Activated CD4-positive, CD25-positive, alpha-beta regulatory T cell treated with anti-CD3 and anti-CD28 coated beads, Interleukin-2, amount 50 U/mL, for 16 hours (primary cell): ENCODE results near the gene RWDD4.

Experiments
- DNase-seq: peaks from one replicate; pipeline ENCODE4 v3.0.0-alpha.2; 2020; ENCODE audit warnings: low read depth, low spot score

The RWDD4 gene

DNA sequence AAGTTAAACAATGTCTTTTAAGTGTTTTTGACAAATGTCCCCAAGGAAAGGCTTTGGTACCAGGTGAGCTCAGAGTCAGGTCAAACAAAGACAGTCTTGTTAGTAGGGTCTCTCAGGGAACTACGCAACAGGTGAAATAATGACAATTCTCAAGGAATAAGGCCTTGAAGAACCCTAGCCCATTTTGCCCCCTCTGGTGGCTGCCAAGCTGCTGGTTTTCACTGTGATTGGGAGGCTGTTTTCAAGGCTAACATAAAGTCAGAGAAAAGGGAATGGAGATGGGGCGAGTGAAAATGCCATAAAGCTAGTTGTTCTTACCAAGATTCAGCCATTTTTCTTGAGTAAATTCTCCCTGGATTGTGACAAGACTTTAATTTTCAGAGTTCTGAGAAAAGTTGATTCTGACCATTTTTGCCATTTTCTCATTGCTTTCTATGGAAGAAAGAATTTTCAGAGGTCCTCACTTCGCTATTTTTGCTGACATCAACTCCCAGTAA lies 58.7 kb downstream of the RWDD4 start:
- no peak for DNase-seq

DNA sequence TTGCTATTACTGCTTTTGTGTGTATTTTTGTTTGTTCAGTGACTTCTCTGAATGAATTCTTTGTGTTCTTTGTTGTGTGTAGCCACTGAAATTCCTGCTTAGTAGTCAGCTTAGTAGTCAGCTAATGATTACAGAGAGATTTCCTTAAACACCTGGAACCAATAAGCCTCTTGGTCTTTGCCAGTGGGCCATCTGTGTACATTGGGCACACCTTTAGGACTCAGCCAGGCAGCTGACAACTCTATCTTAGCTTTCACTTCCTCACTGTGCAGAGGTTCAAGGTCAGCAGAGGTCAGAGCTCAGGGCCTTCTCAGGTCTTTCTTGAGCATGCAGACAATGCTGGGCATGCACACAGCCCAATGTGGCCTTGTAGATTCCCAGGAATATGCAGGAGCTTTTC lies 59.3 kb downstream of the RWDD4 start:
- DNase-seq: no peak

DNA sequence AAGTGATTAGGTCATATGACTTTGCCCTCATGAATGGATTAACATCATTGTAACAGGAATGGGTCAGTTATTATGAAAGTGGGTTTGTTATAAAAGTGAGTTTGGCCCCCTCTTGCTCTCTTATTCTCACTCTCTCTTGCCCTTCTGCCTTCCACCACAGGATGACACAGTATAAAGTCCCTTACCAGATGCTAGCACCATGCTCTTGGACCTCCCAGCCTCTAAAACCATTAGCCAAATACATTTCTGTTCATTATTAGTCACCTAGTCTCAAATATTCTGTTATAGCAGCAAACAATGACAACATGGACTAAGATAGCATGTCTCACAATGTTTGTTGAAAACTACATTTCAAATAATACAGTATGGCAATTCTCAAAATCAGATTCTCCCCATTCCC lies 59.7 kb downstream of the RWDD4 start:
- no peak for DNase-seq

DNA sequence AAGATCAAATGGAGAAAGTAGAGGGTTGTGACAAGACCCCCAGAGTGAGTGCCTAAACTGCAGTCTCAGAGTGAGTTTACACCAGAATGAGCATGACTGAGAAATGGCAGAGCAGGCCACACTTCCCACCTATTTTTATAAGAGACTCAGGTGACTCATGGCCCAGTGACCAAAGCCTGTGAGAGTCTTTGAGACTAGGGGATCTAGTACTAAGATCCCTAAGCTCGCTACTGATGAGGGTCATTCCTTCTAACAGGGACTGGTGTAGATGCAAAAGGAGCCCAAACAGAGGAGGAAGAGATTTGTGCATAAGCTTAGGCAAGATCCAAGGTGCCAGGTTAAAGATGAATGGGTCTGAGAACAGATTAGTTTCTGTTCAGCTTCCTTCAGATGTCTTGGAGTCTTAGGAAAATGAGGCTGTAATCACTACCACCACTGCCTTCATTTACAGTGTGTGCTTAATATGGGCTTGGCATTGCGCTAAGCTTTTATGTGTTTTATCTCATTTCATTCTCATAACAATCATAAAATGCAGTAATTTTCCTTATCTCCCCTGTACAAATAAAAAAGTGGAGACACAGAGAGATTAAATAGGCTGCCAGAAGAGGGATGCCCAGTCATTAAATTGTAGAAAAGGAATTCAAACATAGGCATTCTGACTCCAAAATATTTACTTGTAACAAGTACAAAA lies 62.8 kb downstream of the RWDD4 start:
- DNase-seq: no peak

GRCh38 chr4:183594823-183595222 lies 64.2 kb downstream of the RWDD4 start:
- DNase-seq: no peak

DNA sequence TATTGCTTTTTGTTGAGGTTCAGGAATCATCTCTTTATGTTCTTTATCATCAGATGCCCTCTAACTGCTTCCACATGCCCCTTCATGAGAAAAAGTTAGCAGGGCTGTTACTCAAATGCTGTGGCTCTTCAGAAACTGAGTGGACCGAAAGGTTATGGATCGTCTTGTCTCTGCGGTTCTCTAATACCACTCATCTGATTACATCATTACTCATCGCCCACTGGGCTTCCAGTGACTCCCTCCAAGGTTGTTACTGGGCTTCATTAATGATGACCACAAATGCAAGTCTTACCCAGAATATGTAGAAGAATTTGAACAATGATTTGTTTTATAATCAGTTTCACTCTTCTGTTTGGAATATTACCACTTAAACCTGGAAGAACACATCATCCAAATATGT lies 67.7 kb downstream of the RWDD4 start:
- no peak for DNase-seq
